Endothelial cell (in vitro differentiated cells): ENCODE measurements around the gene PDE4D. TPM values are rescaled to one million over a fixed set of nuclear protein-coding genes. Genes with fewer than 3 reads are reported as not detected.

Experiments used
- DNase-seq: peaks from one replicate; pipeline ENCODE4 v3.0.0; 2021; ENCODE audit warnings: low spot score
- H3K27ac Mint-ChIP-seq: one replicate; pipeline ENCODE4 v1.8.0; 2021; ENCODE audit warnings: mixed read lengths, inconsistent platforms; ENCODE audit not compliant: unreplicated experiment
- H3K27me3 Mint-ChIP-seq: one replicate; pipeline ENCODE4 v1.8.0; 2021; ENCODE audit warnings: mild to moderate bottlenecking, moderate library complexity, mixed read lengths, inconsistent platforms; ENCODE audit not compliant: unreplicated experiment
- H3K36me3 Mint-ChIP-seq: one replicate; pipeline ENCODE4 v1.8.0; 2021; ENCODE audit warnings: mild to moderate bottlenecking, low read depth, mixed read lengths, inconsistent platforms; ENCODE audit not compliant: unreplicated experiment
- H3K4me1 Mint-ChIP-seq: one replicate; pipeline ENCODE4 v1.8.0; 2021; ENCODE audit warnings: mild to moderate bottlenecking, mixed read lengths, inconsistent platforms; ENCODE audit not compliant: unreplicated experiment
- H3K4me3 Mint-ChIP-seq: one replicate; pipeline ENCODE4 v1.8.0; 2021; ENCODE audit warnings: mild to moderate bottlenecking, mixed read lengths, inconsistent platforms; ENCODE audit not compliant: unreplicated experiment
- H3K9me3 Mint-ChIP-seq: one replicate; pipeline ENCODE4 v1.8.0; 2021; ENCODE audit warnings: mixed read lengths, inconsistent platforms; ENCODE audit not compliant: unreplicated experiment
- CTCF ChIP-seq: fragments of 200-600 bp; sonication (generic); IDR thresholded peaks from one replicate; pipeline ENCODE4 v1.5.0; 2021; ENCODE audit warnings: antibody characterized with exemption; ENCODE audit not compliant: unreplicated experiment
- total RNA-seq: library from RNA; stranded (reverse); fragmentation: NEBNext Ultra II Directional; extraction: Animal tissue kit (Norgen Biotek cat#: 25700); gene quantifications from one replicate; pipeline ENCODE4 v1.2.1, GENCODE V29; 2021; ENCODE audit not compliant: unreplicated experiment

The PDE4D gene
- total RNA-seq, 1 donor from 2014 or later = 9.4 TPM

GRCh38 chr5:59178482-59178881 lies 715.0 kb downstream of the PDE4D start:
- TF ChIP-seq CTCF = no peak
- Mint-ChIP-seq H3K27me3 (no peaks in the 10 kb centered on the region), H3K4me1 (no peaks in the 10 kb centered on the region), H3K36me3 (peaks cover 3% of the 10 kb centered on the region), H3K9me3 (no peaks in the 10 kb centered on the region), H3K4me3 (no peak overlapping the region), H3K27ac (no peak overlapping the region)
- no peak for DNase-seq

- Mint-ChIP-seq H3K36me3 (peaks cover 3% of the 10 kb centered on the region), H3K27me3 (no peaks in the 10 kb centered on the region), H3K9me3 (no peaks in the 10 kb centered on the region), H3K27ac (no peak overlapping the region), H3K4me1 (no peaks in the 10 kb centered on the region), H3K4me3 (no peak overlapping the region)
- TF ChIP-seq CTCF = no peak
- no peak for DNase-seq
These were observed 715.5 kb downstream of the PDE4D start for GRCh38 chr5:59178071-59178470.

GRCh38 chr5:59177644-59178043 lies 715.9 kb downstream of the PDE4D start:
- Mint-ChIP-seq H3K4me3 (no peak overlapping the region), H3K27ac (no peak overlapping the region), H3K4me1 (no peaks in the 10 kb centered on the region), H3K36me3 (peaks cover 3% of the 10 kb centered on the region), H3K27me3 (no peaks in the 10 kb centered on the region), H3K9me3 (no peaks in the 10 kb centered on the region)
- TF ChIP-seq CTCF = no peak
- no peak for DNase-seq

GRCh38 chr5:59174248-59174844 lies 719.2 kb downstream of the PDE4D start:
- Mint-ChIP-seq H3K4me3 (no peak overlapping the region), H3K36me3 (peaks cover 3% of the 10 kb centered on the region), H3K4me1 (no peaks in the 10 kb centered on the region), H3K27me3 (no peaks in the 10 kb centered on the region), H3K27ac (no peak overlapping the region), H3K9me3 (no peaks in the 10 kb centered on the region)
- peak; percentile 15 for DNase-seq
- peak; percentile 67 for TF ChIP-seq CTCF

GRCh38 chr5:59173578-59173977 lies 719.9 kb downstream of the PDE4D start:
- Mint-ChIP-seq H3K27me3 (no peaks in the 10 kb centered on the region), H3K4me3 (no peak overlapping the region), H3K9me3 (no peaks in the 10 kb centered on the region), H3K4me1 (no peaks in the 10 kb centered on the region), H3K27ac (no peak overlapping the region), H3K36me3 (peaks cover 3% of the 10 kb centered on the region)
- TF ChIP-seq CTCF = no peak
- no peak for DNase-seq
